Aorta (tissue), 5 donors: Measurements from ENCODE around the gene ABAT. TPM values are rescaled to one million over a fixed set of nuclear protein-coding genes. Genes with fewer than 3 reads are reported as not detected.
A peak's percentile ranks its signal among the peaks of the same experiment; 100 is the strongest.

Source experiments
- ATAC-seq: fragments of 200-7000 bp; cut with Tn5 transposase; one replicate; pipeline ENCODE4 v1.9.1; 2022; ENCODE audit warnings: moderate library complexity; ENCODE audit not compliant: low FRiP score
- DNase-seq, 2 donors: peaks; one replicate each; pipeline ENCODE4 v3.0.0-alpha.2; 2020
- H3K27ac ChIP-seq, 2 donors: one replicate each; pipeline ENCODE4 v1.5.1; 2013; ENCODE audit warnings: low read length in 2 of 2, mild to moderate bottlenecking in 2 of 2, moderate library complexity in 2 of 2, control low read depth in 1 of 2, inconsistent platforms in 1 of 2, low read depth in 1 of 2
- H3K27me3 ChIP-seq, 2 donors: one replicate each; pipeline ENCODE4 v1.6.1; 2013; ENCODE audit warnings: control low read depth in 1 of 2, low read length in 1 of 2, mild to moderate bottlenecking in 1 of 2, moderate library complexity in 1 of 2; ENCODE audit not compliant: insufficient read depth in 2 of 2, control insufficient read depth in 1 of 2
- H3K36me3 ChIP-seq, 2 donors: one replicate each; pipeline ENCODE4 v1.6.1; 2013; ENCODE audit warnings: control low read depth in 1 of 2, low read length in 1 of 2, mild to moderate bottlenecking in 1 of 2; ENCODE audit not compliant: insufficient read depth in 2 of 2, control insufficient read depth in 1 of 2
- H3K4me1 ChIP-seq, 2 donors: one replicate each; pipeline ENCODE4 v1.6.1; 2013; ENCODE audit warnings: low read length in 2 of 2, control low read depth in 1 of 2, mild to moderate bottlenecking in 1 of 2, moderate library complexity in 1 of 2; ENCODE audit not compliant: insufficient read depth in 2 of 2, control insufficient read depth in 1 of 2
- H3K4me3 ChIP-seq, 2 donors: one replicate each; pipeline ENCODE4 v1.5.1; 2013; ENCODE audit warnings: low read length in 2 of 2, control low read depth in 1 of 2, mild to moderate bottlenecking in 1 of 2
- H3K9me3 ChIP-seq: one replicate; pipeline ENCODE4 v1.6.1; 2013; ENCODE audit warnings: mild to moderate bottlenecking, low read length; ENCODE audit not compliant: control insufficient read depth
- WGBS, 2 donors: extraction: QIAGEN DNeasy Blood & Tissue Kit; methylation state at CpG; one replicate each; pipeline ENCODE4 v1.1.7; 2013; 5-methylcytosine and 5-hydroxymethylcytosine counted together
- intact Hi-C, 2 donors: fragments of 100-400 bp; cut with DNase I; formaldehyde crosslinking; loops; one replicate each; pipeline versions ENCODE4 v1.14.2 to v1.15.0; 2022
- polyA plus RNA-seq, 2 donors: library from polyadenylated mRNA; stranded (reverse); fragments of 200-250 nt; gene quantifications; one replicate each; pipeline ENCODE4 v1.2.3, GENCODE V29; 2013
- total RNA-seq, 2 donors: library from RNA; stranded (reverse); fragmentation: NEBNext Ultra II Directional; extraction: Animal tissue kit (Norgen Biotek cat#: 25700); gene quantifications; one replicate each; pipeline ENCODE4 v1.2.1, GENCODE V29; 2021
- donor health status: healthy with polysubstance abuse.
- donor health status: Bipolar disorder and iron deficiency.
- donor health status: DM: no; HTN: no; CAD: no.
- donor health status: DM: no; HTN: no; CAD: no.
- donor health status: DM: yes; HTN: yes; CAD: no.

The ABAT gene
- total and polyA plus RNA-seq, 4 donors: 6.6 to 11.5 (median 9.6) TPM

GRCh38 chr16:8722025-8722348, 47.6 kb downstream of the ABAT start:
- intact Hi-C loops: no loop called here
- no peaks in the 10 kb centered on the region for H3K4me1 ChIP-seq
- H3K27ac ChIP-seq: no peak overlapping the region
- 90 to 92% methylated on average over 4 of the region's 4 CpGs for WGBS, 2 donors
- DNase-seq (no peak), ATAC-seq (no peak)
- no peaks in the 10 kb centered on the region for H3K36me3 ChIP-seq
- no peaks in the 10 kb centered on the region for H3K27me3 ChIP-seq
- no peaks in the 10 kb centered on the region for H3K9me3 ChIP-seq
- no peak overlapping the region for H3K4me3 ChIP-seq

GRCh38 chr16:8725513-8726178, 51.2 kb downstream of the ABAT start:
- Histone ChIP-seq H3K36me3 (no peaks in the 10 kb centered on the region), H3K4me1 (no peaks in the 10 kb centered on the region), H3K27ac (no peak overlapping the region), H3K4me3 (no peak overlapping the region), H3K9me3 (no peaks in the 10 kb centered on the region), H3K27me3 (no peaks in the 10 kb centered on the region)
- 64 to 68% methylated on average over 7 of the region's 7 CpGs for WGBS, 2 donors
- ATAC-seq (no peak), DNase-seq (no peak)
- intact Hi-C loops: no loop called here

- no peaks in the 10 kb centered on the region for H3K4me1 ChIP-seq
- H3K36me3 ChIP-seq: no peaks in the 10 kb centered on the region
- no peak overlapping the region for H3K4me3 ChIP-seq
- H3K27me3 ChIP-seq: no peaks in the 10 kb centered on the region
- H3K9me3 ChIP-seq: no peaks in the 10 kb centered on the region
- DNase-seq: no peak
- H3K27ac ChIP-seq: no peak overlapping the region
- intact Hi-C loops: no loop called here
- ATAC-seq: no peak
- 78% methylated on average over 9 of the region's 9 CpGs for WGBS, 2 donors
Measured at GRCh38 chr16:8727131-8727806, 52.9 kb downstream of the ABAT start.

GRCh38 chr16:8727857-8728618, 53.6 kb downstream of the ABAT start:
- no peaks in the 10 kb centered on the region for H3K9me3 ChIP-seq
- H3K4me3 ChIP-seq: no peak overlapping the region
- intact Hi-C loops: no loop called here
- no peaks in the 10 kb centered on the region for H3K36me3 ChIP-seq
- DNase-seq (no peak), ATAC-seq (no peak)
- no peaks in the 10 kb centered on the region for H3K4me1 ChIP-seq
- no peak overlapping the region for H3K27ac ChIP-seq
- H3K27me3 ChIP-seq: no peaks in the 10 kb centered on the region
- 76 to 80% methylated on average over 13 of the region's 13 CpGs for WGBS, 2 donors

- no peaks in the 10 kb centered on the region for H3K27me3 ChIP-seq
- H3K36me3 ChIP-seq: no peaks in the 10 kb centered on the region
- 79 to 88% methylated on average over 8 of the region's 8 CpGs for WGBS, 2 donors
- H3K4me1 ChIP-seq: no peaks in the 10 kb centered on the region
- peak in 1 of 2 donors; percentile 53 for DNase-seq
- intact Hi-C loops: no loop called here
- no peak overlapping the region for H3K27ac ChIP-seq
- ATAC-seq: no peak
- no peak overlapping the region for H3K4me3 ChIP-seq
- no peaks in the 10 kb centered on the region for H3K9me3 ChIP-seq
Measured at GRCh38 chr16:8729779-8730334, 55.4 kb downstream of the ABAT start.

- 78 to 83% methylated on average over 8 of the region's 8 CpGs for WGBS, 2 donors
- Histone ChIP-seq H3K4me3 (no peak overlapping the region), H3K36me3 (no peaks in the 10 kb centered on the region), H3K27ac (no peak overlapping the region), H3K4me1 (no peaks in the 10 kb centered on the region), H3K27me3 (no peaks in the 10 kb centered on the region), H3K9me3 (no peaks in the 10 kb centered on the region)
- intact Hi-C loops: no loop called here
- ATAC-seq (no peak), DNase-seq (no peak)
Measured at GRCh38 chr16:8730335-8730915, 56.0 kb downstream of the ABAT start.

GRCh38 chr16:8733849-8734540, 59.6 kb downstream of the ABAT start:
- Histone ChIP-seq H3K9me3 (no peaks in the 10 kb centered on the region), H3K36me3 (no peaks in the 10 kb centered on the region), H3K4me3 (no peak overlapping the region), H3K4me1 (no peaks in the 10 kb centered on the region), H3K27ac (no peak overlapping the region), H3K27me3 (no peaks in the 10 kb centered on the region)
- DNase-seq: no peak
- 91% methylated on average over 5 of the region's 5 CpGs for WGBS, 2 donors
- intact Hi-C loops: no loop called here
- no peak for ATAC-seq

- Histone ChIP-seq H3K4me3 (no peak overlapping the region), H3K36me3 (no peaks in the 10 kb centered on the region), H3K27me3 (no peaks in the 10 kb centered on the region), H3K4me1 (no peaks in the 10 kb centered on the region), H3K27ac (no peak overlapping the region), H3K9me3 (no peaks in the 10 kb centered on the region)
- DNase-seq (no peak), ATAC-seq (no peak)
- WGBS, 2 donors: 88 to 94% methylated on average over 5 of the region's 5 CpGs
- intact Hi-C loops: no loop called here
Measured at GRCh38 chr16:8735574-8735973, 61.2 kb downstream of the ABAT start.
